B cell (primary cell): ENCODE results near the gene ALG9. TPM values are rescaled to one million over a fixed set of nuclear protein-coding genes. Genes with fewer than 3 reads are reported as not detected.
A peak's percentile ranks its signal among the peaks of the same experiment; 100 is the strongest.

Experiments
- ATAC-seq: fragments of 200-7000 bp; cut with Tn5 transposase; one replicate; pipeline ENCODE4 v1.10.0; 2021; ENCODE audit warnings: low read depth, mild to moderate bottlenecking, moderate number of reproducible peaks, moderate library complexity
- CTCF ChIA-PET: fragments of 350-600 bp; sonication (Branson Sonifier 250); formaldehyde crosslinking; loops from one replicate; lab custom pipeline; 2021; ENCODE audit warnings: antibody characterized with exemption, inconsistent platforms; lab: Charles Lee
- POLR2A ChIA-PET: fragments of 350-600 bp; sonication (Branson Sonifier 250); formaldehyde crosslinking; loops from one replicate; lab custom pipeline; 2021; ENCODE audit warnings: antibody characterized with exemption; lab: Charles Lee
- DNase-seq: peaks from one replicate; pipeline ENCODE4 v3.0.0; 2013
- H2AFZ ChIP-seq: 2 replicates; pipeline ENCODE4 v1.6.1; 2012; ENCODE audit warnings: mild to moderate bottlenecking, low read depth, low read length; ENCODE audit not compliant: insufficient read depth, poor library complexity, severe bottlenecking
- H3K27ac ChIP-seq, 2 donors: 1 replicate in 1 of 2; 2 replicates in 1 of 2; pipeline ENCODE4 v1.5.1; 2012 to 2013; ENCODE audit warnings: low read length in 2 of 2, mild to moderate bottlenecking in 2 of 2, moderate library complexity in 1 of 2
- H3K27me3 ChIP-seq, 4 experiments: fragments of 200-600 bp in 1 of 4; sonication (generic) in 1 of 4; replicated peaks in 1 of 4; 1 replicate in 2 of 4; 2 replicates in 2 of 4; pipeline versions ENCODE4 v1.6.1 to v1.7.0; 2013 to 2016; ENCODE audit warnings: low read length in 3 of 4, mild to moderate bottlenecking in 2 of 4, mixed read lengths in 1 of 4, moderate library complexity in 1 of 4; ENCODE audit not compliant: insufficient read depth in 4 of 4, control insufficient read depth in 3 of 4; ENCODE audit errors: control extremely low read depth in 1 of 4
- H3K36me3 ChIP-seq, 2 experiments: replicated peaks in 1 of 2; 1 replicate in 1 of 2; 2 replicates in 1 of 2; pipeline versions ENCODE4 v1.6.1 to v1.7.1; 2013; ENCODE audit warnings: low read length in 1 of 2; ENCODE audit not compliant: insufficient read depth in 2 of 2, control insufficient read depth in 1 of 2; ENCODE audit errors: control extremely low read depth in 1 of 2, extremely low read depth in 1 of 2
- H3K4me1 ChIP-seq, 2 donors: fragments of 200-600 bp in 1 of 2; sonication (generic) in 1 of 2; 1 replicate in 1 of 2; 2 replicates in 1 of 2; pipeline versions ENCODE4 v1.5.1 to v1.6.1; 2013 to 2017; ENCODE audit warnings: low read length in 2 of 2; ENCODE audit not compliant: control insufficient read depth in 2 of 2, insufficient read depth in 2 of 2
- H3K4me2 ChIP-seq: replicated peaks from 2 replicates; pipeline ENCODE3; 2012; ENCODE audit warnings: mild to moderate bottlenecking, low read depth, low read length; ENCODE audit not compliant: poor library complexity, severe bottlenecking
- H3K4me3 ChIP-seq, 5 experiments: fragments of 200-600 bp in 1 of 5; sonication (generic) in 1 of 5; 1 replicate in 3 of 5; 2 replicates in 2 of 5; pipeline versions ENCODE4 v1.5.1 to v1.7.0; 2011 to 2016; ENCODE audit warnings: low read length in 4 of 5, mild to moderate bottlenecking in 4 of 5, low read depth in 2 of 5, control low read depth in 1 of 5, moderate library complexity in 1 of 5; ENCODE audit not compliant: insufficient read depth in 1 of 5; ENCODE audit errors: control extremely low read depth in 1 of 5, extremely low read depth in 1 of 5
- H3K79me2 ChIP-seq: fragments of 200-600 bp; sonication (generic); one replicate; pipeline ENCODE4 v1.6.0; 2016; ENCODE audit warnings: low read length; ENCODE audit not compliant: control insufficient read depth, insufficient read depth
- H3K9ac ChIP-seq: fragments of 200-600 bp; sonication (generic); 2 replicates; pipeline ENCODE4 v1.6.1; 2017; ENCODE audit warnings: mild to moderate bottlenecking, low read length, moderate library complexity
- H3K9me3 ChIP-seq, 3 donors: one replicate each; pipeline versions ENCODE4 v1.6.1 to v1.7.1; 2013; ENCODE audit warnings: low read length in 2 of 3; ENCODE audit not compliant: control insufficient read depth in 2 of 3, insufficient read depth in 1 of 3; ENCODE audit errors: control extremely low read depth in 1 of 3
- H4K20me1 ChIP-seq: 2 replicates; pipeline ENCODE4 v1.6.0; 2012; ENCODE audit warnings: mild to moderate bottlenecking, low read length; ENCODE audit not compliant: insufficient read depth, control insufficient read depth, poor library complexity, severe bottlenecking
- H3K27ac Mint-ChIP-seq: one replicate; pipeline ENCODE4 v1.8.0; 2021; ENCODE audit warnings: mixed read lengths
- H3K27me3 Mint-ChIP-seq: one replicate; pipeline ENCODE4 v1.8.0; 2021; ENCODE audit warnings: mixed read lengths
- H3K4me1 Mint-ChIP-seq: one replicate; pipeline ENCODE4 v1.8.0; 2021; ENCODE audit warnings: mixed read lengths
- H3K4me3 Mint-ChIP-seq: one replicate; pipeline ENCODE4 v1.8.0; 2021; ENCODE audit warnings: mixed read lengths
- H3K9me3 Mint-ChIP-seq: one replicate; pipeline ENCODE4 v1.8.0; 2022; ENCODE audit warnings: mixed read lengths; ENCODE audit not compliant: insufficient read depth
- EZH2 ChIP-seq: IDR thresholded peaks from 2 replicates; pipeline ENCODE4 v1.6.1; 2012; ENCODE audit warnings: borderline replicate concordance, low read depth, mild to moderate bottlenecking, moderate library complexity, low read length; ENCODE audit not compliant: insufficient read depth, poor library complexity, severe bottlenecking
- WGBS: methylation state at CpG from one replicate; pipeline ENCODE4 v1.1.5; 2013; ENCODE audit warnings: missing lambda C conversion rate; ENCODE audit not compliant: insufficient coverage; 5-methylcytosine and 5-hydroxymethylcytosine counted together
- intact Hi-C: fragments of 100-400 bp; cut with micrococcal nuclease; formaldehyde crosslinking; loops from one replicate; pipeline ENCODE4 v1.10.0; 2022
- polyA plus RNA-seq: library from polyadenylated mRNA; depleted of rRNA; stranded (reverse); fragments of >200 nt; gene quantifications from 2 replicates; pipeline ENCODE4 v1.2.3, GENCODE V29; 2012
- total RNA-seq, 2 donors: library from RNA; stranded (reverse); fragments of 120-200 nt in 1 of 2; gene quantifications; 1 replicate in 1 of 2; 2 replicates in 1 of 2; pipeline versions ENCODE4 v1.2.3 to v1.2.4, GENCODE V29; 2013 to 2022
- TF ChIP-seq, protein P1 (sequence below): fragments of 200-600 bp; IDR thresholded peaks from one replicate; pipeline ENCODE4 v1.8.0; 2022; ENCODE audit warnings: antibody characterized with exemption, mild to moderate bottlenecking

The ALG9 gene
- total and polyA plus RNA-seq, 2 donors (not counting 1 experiment from before 2014, with no cell fraction given) = 21.2 to 29.9 TPM

DNA sequence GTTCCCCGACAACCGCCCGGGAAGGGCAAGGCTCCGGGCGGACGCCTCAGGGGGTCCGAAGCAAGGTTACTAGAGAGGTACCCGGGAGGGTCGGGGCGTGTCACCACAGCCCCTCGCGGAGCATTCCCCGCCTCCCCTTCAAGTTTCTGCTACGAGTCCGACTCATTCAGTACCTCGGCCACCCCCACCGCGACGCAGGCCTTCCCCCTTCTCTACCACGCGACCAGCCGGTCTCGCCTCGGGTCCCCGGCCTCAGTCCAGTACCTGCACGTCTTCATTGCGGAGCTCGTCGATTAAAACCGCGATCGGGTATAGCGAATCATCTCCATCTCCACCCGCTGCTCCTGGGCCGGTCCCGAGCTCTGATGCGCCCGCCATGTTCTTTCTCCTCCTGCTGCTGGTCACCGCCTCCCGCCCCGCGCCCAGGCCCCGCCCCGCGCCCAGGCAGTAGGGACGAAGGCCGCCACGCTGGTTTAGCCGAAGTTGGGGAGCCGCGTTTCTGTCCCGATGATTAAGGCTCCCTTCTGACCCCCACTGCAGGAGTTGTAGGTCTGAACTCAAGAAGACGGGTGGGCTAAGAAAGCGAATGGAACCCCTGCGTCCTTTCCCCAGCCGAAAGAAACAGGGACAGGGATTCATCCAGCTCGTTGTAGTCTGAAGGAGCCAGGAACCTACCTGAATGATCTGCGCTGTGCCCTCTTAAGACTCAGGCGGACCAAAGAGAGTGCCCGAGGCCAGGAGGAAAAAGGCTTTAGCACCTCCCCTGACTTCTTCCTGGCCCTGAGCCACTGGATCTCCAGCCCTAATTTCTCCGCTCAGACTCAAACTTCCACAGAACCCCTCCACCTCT lies 105.2 kb downstream of the ALG9 start, which contains the start of gene PPP2R1B:
PPP2R1B (minus strand) TSS at position 406 of the 850 bp plus-strand sequence; CDS start at position 378, 28 bp downstream.
- WGBS = under 1% methylated on average over 56 of the region's 61 CpGs
- Mint-ChIP-seq H3K27ac (peak within 1 kb of the TSS; percentile 97), H3K9me3 (no peaks in the 10 kb centered on the region), H3K27me3 (no peaks in the 10 kb centered on the region), H3K4me1 (peaks cover 37% of the 10 kb centered on the region), H3K4me3 (peak within 1 kb of the TSS; percentile 100)
- H3K9me3 ChIP-seq = no peaks in the 10 kb centered on the region
- CTCF ChIA-PET = interaction anchor here (0.6 to 6.6 kb wide), 8 partner anchors 11 to 327 kb away, joined by 3 to 114 read pairs (median 4); no protein-coding TSS in a partner anchor
- intact Hi-C loops = loop anchor here (1.0 to 5.0 kb wide), 8 partner anchors 10 to 1054 kb away; partner anchors contain the start of genes ALG9, ARHGAP20, CFAP68 and FDXACB1
- peak within 1 kb of the TSS; percentile 84 for H3K4me2 ChIP-seq
- peak; percentile 97 for ATAC-seq
- H4K20me1 ChIP-seq = no peaks in the 10 kb centered on the region
- peak within 1 kb of the TSS; percentile 53 to 77 for H3K27ac ChIP-seq
- peak within 1 kb of the TSS; percentile 74 to 97 (median 90) for H3K4me3 ChIP-seq
- POLR2A ChIA-PET = interaction anchor here (1.0 to 1.6 kb wide), 2 partner anchors 11 to 164 kb away, joined by 5 to 6 read pairs; partner anchors contain the start of gene SIK2
- H3K36me3 ChIP-seq = peaks cover 3 to 12% of the 10 kb centered on the region in 2 experiments
- TF ChIP-seq EZH2 = no peak
- TF ChIP-seq, protein P1, sequence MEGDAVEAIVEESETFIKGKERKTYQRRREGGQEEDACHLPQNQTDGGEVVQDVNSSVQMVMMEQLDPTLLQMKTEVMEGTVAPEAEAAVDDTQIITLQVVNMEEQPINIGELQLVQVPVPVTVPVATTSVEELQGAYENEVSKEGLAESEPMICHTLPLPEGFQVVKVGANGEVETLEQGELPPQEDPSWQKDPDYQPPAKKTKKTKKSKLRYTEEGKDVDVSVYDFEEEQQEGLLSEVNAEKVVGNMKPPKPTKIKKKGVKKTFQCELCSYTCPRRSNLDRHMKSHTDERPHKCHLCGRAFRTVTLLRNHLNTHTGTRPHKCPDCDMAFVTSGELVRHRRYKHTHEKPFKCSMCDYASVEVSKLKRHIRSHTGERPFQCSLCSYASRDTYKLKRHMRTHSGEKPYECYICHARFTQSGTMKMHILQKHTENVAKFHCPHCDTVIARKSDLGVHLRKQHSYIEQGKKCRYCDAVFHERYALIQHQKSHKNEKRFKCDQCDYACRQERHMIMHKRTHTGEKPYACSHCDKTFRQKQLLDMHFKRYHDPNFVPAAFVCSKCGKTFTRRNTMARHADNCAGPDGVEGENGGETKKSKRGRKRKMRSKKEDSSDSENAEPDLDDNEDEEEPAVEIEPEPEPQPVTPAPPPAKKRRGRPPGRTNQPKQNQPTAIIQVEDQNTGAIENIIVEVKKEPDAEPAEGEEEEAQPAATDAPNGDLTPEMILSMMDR = no peak
- peaks cover 9 to 16% of the 10 kb centered on the region in 2 donors for H3K4me1 ChIP-seq
- H3K27me3 ChIP-seq = no peaks in the 10 kb centered on the region
- H3K9ac ChIP-seq = peak within 1 kb of the TSS; percentile 89
- H3K79me2 ChIP-seq = peaks cover 30% of the 10 kb centered on the region
- peak within 1 kb of the TSS; percentile 94 for H2AFZ ChIP-seq
- DNase-seq = peak; percentile 88
